LNCAP (cell line): ENCODE data around the gene FADS1.

ENCODE experiments used
- CTCF ChIP-seq: fragments of 450-650 bp; IDR thresholded peaks from 2 replicates; pipeline ENCODE4 v1.5.1; 2017; ENCODE audit warnings: mild to moderate bottlenecking

The FADS1 gene

GRCh38 chr11:61806785-61807184, 10.0 kb downstream of the FADS1 start:
- TF ChIP-seq CTCF: no peak

GRCh38 chr11:61805146-61805545, 11.7 kb downstream of the FADS1 start:
- no peak for TF ChIP-seq CTCF

- TF ChIP-seq CTCF: no peak
These were observed 12.7 kb downstream of the FADS1 start for GRCh38 chr11:61803889-61804647.

- no peak for TF ChIP-seq CTCF
These were observed 14.2 kb downstream of the FADS1 start for GRCh38 chr11:61802605-61803004.

GRCh38 chr11:61800331-61801281, 16.2 kb downstream of the FADS1 start:
- TF ChIP-seq CTCF: no peak

- no peak for TF ChIP-seq CTCF
These were observed 17.0 kb downstream of the FADS1 start for GRCh38 chr11:61799665-61800284.

- TF ChIP-seq CTCF: peak; percentile 85
These were observed 19.4 kb downstream of the FADS1 start for GRCh38 chr11:61797263-61797944.
